22Rv1 (cell line): ENCODE data around the gene TCEA2.

Source experiments
- CTCF ChIP-seq: fragments of 450-650 bp; IDR thresholded peaks from 2 replicates; pipeline ENCODE4 v1.5.1; 2017; ENCODE audit warnings: mild to moderate bottlenecking
- ZFX ChIP-seq: fragments of 450-650 bp; IDR thresholded peaks from 2 replicates; pipeline ENCODE4 v1.6.1; 2017; ENCODE audit warnings: antibody characterized with exemption, borderline replicate concordance

- no peak for TF ChIP-seq CTCF
- no peak for TF ChIP-seq ZFX
Measured at GRCh38 chr20:64115171-64115911, 52.3 kb downstream of the TCEA2 start.
